OCI-LY1 (cell line): ENCODE results near the gene FYB1.

Source experiments
- H2AFZ ChIP-seq: fragments of 200-600 bp; sonication (generic), shearing (Covaris generic); 2 replicates; pipeline ENCODE4 v1.6.0; 2014; ENCODE audit warnings: antibody characterized with exemption, mild to moderate bottlenecking, low read length
- H3F3A ChIP-seq: fragments of 200-600 bp; sonication (generic), shearing (Covaris generic); 2 replicates; pipeline ENCODE4 v1.6.0; 2014; ENCODE audit warnings: mild to moderate bottlenecking, antibody characterized with exemption, low read length, moderate library complexity; ENCODE audit not compliant: insufficient read depth
- H3K27ac ChIP-seq: fragments of 200-600 bp; sonication (generic); 2 replicates; pipeline ENCODE4 v1.5.1; 2014; ENCODE audit warnings: low read length, mixed run types, mild to moderate bottlenecking, low read depth; ENCODE audit not compliant: poor library complexity, severe bottlenecking
- H3K27me3 ChIP-seq: fragments of 200-600 bp; sonication (generic); 2 replicates; pipeline ENCODE4 v1.6.0; 2014; ENCODE audit warnings: antibody characterized with exemption, mild to moderate bottlenecking, low read length, moderate library complexity; ENCODE audit not compliant: insufficient read depth
- H3K36me3 ChIP-seq: fragments of 200-600 bp; sonication (generic); 2 replicates; pipeline ENCODE4 v1.6.1; 2014; ENCODE audit warnings: mild to moderate bottlenecking, antibody characterized with exemption, low read length, moderate library complexity, mixed read lengths; ENCODE audit not compliant: insufficient read depth
- H3K4me1 ChIP-seq: fragments of 200-600 bp; sonication (generic); 2 replicates; pipeline ENCODE4 v1.5.1; 2014; ENCODE audit warnings: mild to moderate bottlenecking, low read length, moderate library complexity; ENCODE audit not compliant: insufficient read depth, severe bottlenecking
- H3K4me2 ChIP-seq: fragments of 200-600 bp; sonication (generic), shearing (Covaris generic); 2 replicates; pipeline ENCODE4 v1.6.1; 2014; ENCODE audit warnings: low read length
- H3K4me3 ChIP-seq: fragments of 200-600 bp; sonication (generic); 2 replicates; pipeline ENCODE4 v1.5.1; 2014; ENCODE audit warnings: low read length, low read depth, mild to moderate bottlenecking, mixed read lengths; ENCODE audit not compliant: poor library complexity, severe bottlenecking
- H3K79me2 ChIP-seq: fragments of 200-600 bp; shearing (Covaris generic); 2 replicates; pipeline ENCODE4 v1.6.1; 2016; ENCODE audit warnings: mixed run types, low read length, mixed read lengths; ENCODE audit not compliant: insufficient read depth
- H3K9ac ChIP-seq: fragments of 200-600 bp; sonication (generic), shearing (Covaris generic); 2 replicates; pipeline ENCODE4 v1.6.1; 2014; ENCODE audit warnings: mild to moderate bottlenecking, low read length, mixed read lengths
- H3K9me2 ChIP-seq: fragments of 200-600 bp; sonication (generic), shearing (Covaris generic); 2 replicates; pipeline ENCODE4 v1.6.1; 2014; ENCODE audit warnings: low read depth, mild to moderate bottlenecking, low read length, mixed read lengths
- H3K9me3 ChIP-seq: fragments of 200-600 bp; shearing (Covaris generic); 2 replicates; pipeline ENCODE4 v1.6.1; 2014; ENCODE audit warnings: low read length, mixed read lengths
- H4K20me1 ChIP-seq: fragments of 200-600 bp; sonication (generic), shearing (Covaris generic); 2 replicates; pipeline ENCODE4 v1.6.0; 2016; ENCODE audit warnings: mild to moderate bottlenecking, low read length; ENCODE audit not compliant: insufficient read depth
- CTCF ChIP-seq: fragments of 200-600 bp; sonication (generic), shearing (Covaris generic); IDR thresholded peaks from 2 replicates; pipeline ENCODE4 v1.5.1; 2017; ENCODE audit warnings: mild to moderate bottlenecking, antibody characterized with exemption, low read length, moderate library complexity, mixed read lengths
- EZH2 ChIP-seq: fragments of 200-600 bp; sonication (generic), shearing (Covaris generic); IDR thresholded peaks from 2 replicates; pipeline ENCODE4 v1.8.0; 2017; ENCODE audit warnings: borderline replicate concordance, mixed run types, mild to moderate bottlenecking, antibody characterized with exemption, low read length, moderate library complexity, mixed read lengths

FYB1 gene

GRCh38 chr5:39055768-39056398 is 163.5 kb downstream of the FYB1 start:
- peaks cover 11% of the 10 kb centered on the region for H3K4me1 ChIP-seq
- H2AFZ ChIP-seq: no peak overlapping the region
- H3F3A ChIP-seq: no peaks in the 10 kb centered on the region
- no peak overlapping the region for H3K27ac ChIP-seq
- H3K36me3 ChIP-seq: 0 out of 2 replicates have a peak, but pooled peaks cover 12% of the 10 kb centered on the region
- H4K20me1 ChIP-seq: no peaks in the 10 kb centered on the region
- peaks cover 79% of the 10 kb centered on the region for H3K79me2 ChIP-seq
- no peaks in the 10 kb centered on the region for H3K9me3 ChIP-seq
- no peak overlapping the region for H3K9ac ChIP-seq
- no peak for TF ChIP-seq EZH2
- TF ChIP-seq CTCF: no peak
- no peaks in the 10 kb centered on the region for H3K27me3 ChIP-seq
- no peak overlapping the region for H3K4me2 ChIP-seq
- H3K9me2 ChIP-seq: no peaks in the 10 kb centered on the region
- H3K4me3 ChIP-seq: no peak overlapping the region
